A673 (cell line): Measurements from ENCODE around the gene MRPS14. TPM values are rescaled to one million over a fixed set of nuclear protein-coding genes. Genes with fewer than 3 reads are reported as not detected.

Experiments used
- BruUV-seq: library from RNA; stranded (reverse); fragments of 400-500 nt; replicated peaks from 2 replicates; lab custom pipeline; 2021; lab: Mats Ljungman, UMichigan
- CTCF ChIA-PET: fragments of 300-600 bp; sonication (Branson Sonifier 250); formaldehyde crosslinking; loops from one replicate; lab custom pipeline; 2022; ENCODE audit warnings: antibody characterized with exemption; lab: Charles Lee
- POLR2A ChIA-PET: fragments of 300-600 bp; sonication (Branson Sonifier 250); formaldehyde crosslinking; loops from one replicate; lab custom pipeline; 2022; ENCODE audit warnings: antibody characterized with exemption; ENCODE audit not compliant: low non-redundant PET; lab: Charles Lee
- DNase-seq: peaks from one replicate; pipeline ENCODE4 v3.0.0-alpha.2; 2015; ENCODE audit warnings: low spot score
- H3K27ac ChIP-seq: fragments of 200-600 bp; sonication (generic); 2 replicates; pipeline ENCODE4 v1.5.1; 2016; ENCODE audit warnings: mixed run types, low read depth, mild to moderate bottlenecking, mixed read lengths, antibody characterized with exemption, low read length; ENCODE audit not compliant: poor library complexity, severe bottlenecking
- H3K27me3 ChIP-seq: fragments of 200-600 bp; sonication (generic); replicated peaks from 2 replicates; pipeline ENCODE4 v1.6.1; 2017; ENCODE audit warnings: mixed run types, low read depth, mild to moderate bottlenecking, mixed read lengths, antibody characterized with exemption, low read length; ENCODE audit not compliant: insufficient read depth, poor library complexity
- H3K36me3 ChIP-seq: fragments of 200-600 bp; sonication (generic); 2 replicates; pipeline ENCODE4 v1.6.1; 2016; ENCODE audit warnings: mixed run types, mild to moderate bottlenecking, mixed read lengths, antibody characterized with exemption, low read length; ENCODE audit not compliant: insufficient read depth, poor library complexity, severe bottlenecking
- H3K4me1 ChIP-seq: fragments of 200-600 bp; sonication (generic); 2 replicates; pipeline ENCODE4 v1.6.1; 2017; ENCODE audit warnings: mixed run types, mild to moderate bottlenecking, mixed read lengths, antibody characterized with exemption, low read length; ENCODE audit not compliant: insufficient read depth, poor library complexity, severe bottlenecking
- H3K4me3 ChIP-seq: fragments of 200-600 bp; sonication (generic); 2 replicates; pipeline ENCODE4 v1.5.1; 2016; ENCODE audit warnings: low read depth, mixed run types, mild to moderate bottlenecking, mixed read lengths, low read length; ENCODE audit not compliant: poor library complexity, severe bottlenecking
- H3K9me3 ChIP-seq: fragments of 200-600 bp; sonication (generic); 2 replicates; pipeline ENCODE4 v1.6.1; 2016; ENCODE audit warnings: mixed run types, low read depth, mild to moderate bottlenecking, mixed read lengths, antibody characterized with exemption, low read length; ENCODE audit not compliant: poor library complexity, severe bottlenecking
- EZH2 ChIP-seq: fragments of 200-600 bp; sonication (generic); IDR thresholded peaks from 2 replicates; pipeline ENCODE4 v1.6.1; 2017; ENCODE audit warnings: borderline replicate concordance, low read depth, mild to moderate bottlenecking, mixed read lengths, antibody characterized with exemption, low read length; ENCODE audit not compliant: poor library complexity, severe bottlenecking
- intact Hi-C: fragments of 100-400 bp; cut with micrococcal nuclease; formaldehyde crosslinking; loops from one replicate; pipeline ENCODE4 v1.10.0; 2022; ENCODE audit not compliant: unreplicated experiment
- total RNA-seq: library from RNA; stranded (reverse); gene quantifications from 2 replicates; pipeline ENCODE4 v1.2.3, GENCODE V29; 2021
- TF ChIP-seq, protein P1 (sequence below): fragments of 300-800, 200-600 bp; sonication (generic); conservative IDR thresholded peaks from 2 replicates; pipeline ENCODE4 v1.5.1; 2017; ENCODE audit warnings: low read depth, mild to moderate bottlenecking, antibody characterized with exemption, low read length, moderate library complexity, mixed read lengths

MRPS14 gene
- total RNA-seq, 1 experiment from 2014 or later: 40.1 TPM

DNA sequence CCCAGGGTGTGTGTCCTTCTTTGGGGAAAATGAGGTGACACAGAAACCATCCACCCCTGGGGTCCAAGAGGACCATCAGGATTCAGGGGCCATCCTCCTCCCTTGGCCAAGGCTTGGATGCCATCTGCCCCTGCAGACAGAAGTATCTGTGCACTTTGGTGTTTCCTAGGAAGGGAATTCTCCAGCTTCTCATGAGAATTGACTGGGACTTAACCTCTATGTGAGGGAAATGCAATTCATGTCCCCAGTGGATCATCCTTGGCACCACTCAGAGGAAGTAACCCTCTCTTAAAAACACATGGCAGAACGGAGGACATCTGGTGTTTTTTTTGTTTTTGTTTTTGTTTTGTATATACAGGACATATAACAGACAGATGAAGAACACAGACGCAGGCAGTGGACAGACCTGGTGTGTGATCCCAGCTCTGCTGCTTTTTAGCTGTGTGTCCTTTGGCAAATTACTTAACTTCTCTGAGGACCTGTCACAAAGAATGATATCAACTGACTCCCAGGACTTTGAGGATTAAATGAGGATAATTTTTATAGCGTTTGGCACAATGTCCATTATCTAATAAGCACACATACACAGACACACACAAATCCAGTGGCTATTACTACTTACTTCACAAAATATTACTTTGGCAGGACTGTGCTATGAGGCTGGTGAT is 48.2 kb upstream of the MRPS14 start:
- Histone ChIP-seq H3K27me3 (no peaks in the 10 kb centered on the region), H3K4me3 (no peak overlapping the region), H3K36me3 (no peaks in the 10 kb centered on the region), H3K9me3 (no peaks in the 10 kb centered on the region), H3K27ac (no peak overlapping the region), H3K4me1 (peaks cover 4% of the 10 kb centered on the region)
- TF ChIP-seq, protein P1, sequence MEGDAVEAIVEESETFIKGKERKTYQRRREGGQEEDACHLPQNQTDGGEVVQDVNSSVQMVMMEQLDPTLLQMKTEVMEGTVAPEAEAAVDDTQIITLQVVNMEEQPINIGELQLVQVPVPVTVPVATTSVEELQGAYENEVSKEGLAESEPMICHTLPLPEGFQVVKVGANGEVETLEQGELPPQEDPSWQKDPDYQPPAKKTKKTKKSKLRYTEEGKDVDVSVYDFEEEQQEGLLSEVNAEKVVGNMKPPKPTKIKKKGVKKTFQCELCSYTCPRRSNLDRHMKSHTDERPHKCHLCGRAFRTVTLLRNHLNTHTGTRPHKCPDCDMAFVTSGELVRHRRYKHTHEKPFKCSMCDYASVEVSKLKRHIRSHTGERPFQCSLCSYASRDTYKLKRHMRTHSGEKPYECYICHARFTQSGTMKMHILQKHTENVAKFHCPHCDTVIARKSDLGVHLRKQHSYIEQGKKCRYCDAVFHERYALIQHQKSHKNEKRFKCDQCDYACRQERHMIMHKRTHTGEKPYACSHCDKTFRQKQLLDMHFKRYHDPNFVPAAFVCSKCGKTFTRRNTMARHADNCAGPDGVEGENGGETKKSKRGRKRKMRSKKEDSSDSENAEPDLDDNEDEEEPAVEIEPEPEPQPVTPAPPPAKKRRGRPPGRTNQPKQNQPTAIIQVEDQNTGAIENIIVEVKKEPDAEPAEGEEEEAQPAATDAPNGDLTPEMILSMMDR: no peak
- no peak for TF ChIP-seq EZH2
- POLR2A ChIA-PET: no interaction called here
- CTCF ChIA-PET: no interaction called here
- no TSS peak for BruUV-seq
- intact Hi-C loops: no loop called here
- DNase-seq: no peak

DNA sequence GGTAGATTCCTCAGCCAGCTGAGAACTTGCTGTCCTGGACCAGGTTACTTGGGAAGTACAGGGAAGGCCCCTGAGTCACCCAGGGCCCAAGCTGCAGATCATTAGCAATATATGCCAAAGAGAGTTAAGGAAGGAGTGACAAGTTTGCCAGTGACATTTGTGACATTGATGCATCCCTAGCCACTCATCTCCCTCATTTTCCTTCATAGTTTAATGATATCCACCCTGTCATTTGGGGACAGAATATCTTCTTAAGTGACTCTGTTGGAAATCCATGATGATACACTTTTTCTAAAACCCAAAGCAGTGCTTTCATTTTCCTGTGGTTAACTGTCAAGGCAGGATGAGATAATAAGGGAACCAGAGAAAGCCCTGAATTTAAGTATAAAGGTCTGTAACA is 47.6 kb upstream of the MRPS14 start:
- Histone ChIP-seq H3K4me3 (no peak overlapping the region), H3K36me3 (no peaks in the 10 kb centered on the region), H3K9me3 (no peaks in the 10 kb centered on the region), H3K4me1 (peaks cover 4% of the 10 kb centered on the region), H3K27ac (no peak overlapping the region), H3K27me3 (peaks cover 3% of the 10 kb centered on the region)
- ChIA-PET CTCF (no interaction called here), POLR2A (no interaction called here)
- no TSS peak for BruUV-seq
- TF ChIP-seq, protein P1: no peak
- TF ChIP-seq EZH2: no peak
- intact Hi-C loops: no loop called here
- DNase-seq: no peak

DNA sequence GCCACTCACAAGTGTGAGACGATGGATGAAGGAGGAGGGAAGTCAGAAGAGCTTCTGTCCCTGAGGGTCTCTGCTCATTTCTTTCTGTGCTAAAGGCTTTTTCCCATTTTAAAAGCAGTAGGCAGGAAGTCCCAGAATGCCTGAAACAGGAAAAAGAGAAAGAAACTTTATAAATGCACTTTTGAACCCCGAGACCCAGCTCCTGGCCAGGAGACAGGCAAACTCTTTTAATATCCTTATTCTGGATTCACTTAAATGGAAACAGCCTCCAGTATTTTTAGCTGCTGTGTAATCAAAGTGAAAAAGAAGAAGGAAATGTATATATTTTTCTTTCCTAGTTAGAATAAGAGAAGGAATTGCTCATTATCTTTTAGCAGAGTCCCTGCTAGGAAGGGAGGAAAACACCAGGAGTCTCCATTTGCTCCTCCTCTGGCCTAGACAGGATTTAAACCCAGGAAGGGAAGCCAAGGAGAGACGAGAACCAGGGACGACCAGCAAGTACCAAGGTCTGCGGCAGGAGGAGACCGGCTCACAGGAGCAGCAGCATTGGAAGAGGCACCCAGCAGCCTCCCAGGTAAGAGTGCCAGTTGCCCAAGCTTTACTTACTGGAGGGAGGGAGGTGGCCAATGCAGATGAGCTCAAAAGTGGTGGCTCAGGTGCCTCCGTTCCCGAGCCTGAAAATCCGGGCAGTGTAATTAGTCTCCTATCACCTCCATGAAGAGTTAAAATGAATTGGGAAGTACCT is 44.3 kb upstream of the MRPS14 start, which contains the start of gene TNN:
Gene TNN, plus strand, starts transcription at position 472 of the 745 bp plus-strand sequence. CDS start 9,586 bp downstream, outside the sequence.
- H3K4me3 ChIP-seq: no peak within 1 kb of the TSS
- peaks cover 3% of the 10 kb centered on the region for H3K27me3 ChIP-seq
- CTCF ChIA-PET: no interaction called here
- no peak within 1 kb of the TSS for H3K27ac ChIP-seq
- POLR2A ChIA-PET: no interaction called here
- BruUV-seq: no TSS peak
- H3K4me1 ChIP-seq: peaks cover 4% of the 10 kb centered on the region
- DNase-seq: no peak
- TF ChIP-seq EZH2: no peak
- TF ChIP-seq, protein P1: no peak
- no peaks in the 10 kb centered on the region for H3K36me3 ChIP-seq
- intact Hi-C loops: no loop called here
- H3K9me3 ChIP-seq: no peaks in the 10 kb centered on the region
